MM.1S (cell line): ENCODE data around the gene SLC25A26.

Experiments used
- DNase-seq: peaks from one replicate; pipeline ENCODE4 v3.0.0-alpha.2; 2015
- H2AFZ ChIP-seq: fragments of 300-600 bp; sonication (generic); 2 replicates; pipeline ENCODE4 v1.6.0; 2016; ENCODE audit warnings: antibody characterized with exemption, low read length
- H3F3A ChIP-seq: fragments of 300-600 bp; sonication (generic); 2 replicates; pipeline ENCODE4 v1.6.1; 2016; ENCODE audit warnings: mild to moderate bottlenecking, antibody characterized with exemption, low read length, moderate library complexity, mixed read lengths; ENCODE audit not compliant: insufficient read depth
- H3K27ac ChIP-seq: fragments of 300-600 bp; sonication (generic); 2 replicates; pipeline ENCODE4 v1.5.1; 2016; ENCODE audit warnings: mild to moderate bottlenecking, low read length
- H3K27me3 ChIP-seq: fragments of 300-600 bp; sonication (generic); replicated peaks from 2 replicates; pipeline ENCODE4 v1.6.0; 2016; ENCODE audit warnings: low read length; ENCODE audit not compliant: insufficient read depth
- H3K36me3 ChIP-seq: fragments of 300-600 bp; sonication (generic); replicated peaks from 2 replicates; pipeline ENCODE4 v1.6.1; 2016; ENCODE audit warnings: mild to moderate bottlenecking, low read length, mixed read lengths; ENCODE audit not compliant: insufficient read depth
- H3K4me1 ChIP-seq: fragments of 300-600 bp; sonication (generic); 2 replicates; pipeline ENCODE4 v1.6.1; 2016; ENCODE audit warnings: low read length, mixed read lengths
- H3K4me2 ChIP-seq: fragments of 300-600 bp; sonication (generic); 2 replicates; pipeline ENCODE4 v1.6.0; 2016; ENCODE audit warnings: low read depth, low read length
- H3K4me3 ChIP-seq: fragments of 300-600 bp; sonication (generic); 2 replicates; pipeline ENCODE4 v1.5.1; 2016; ENCODE audit warnings: low read length, mixed read lengths
- H3K79me2 ChIP-seq: fragments of 300-600 bp; sonication (generic); 2 replicates; pipeline ENCODE4 v1.6.1; 2016; ENCODE audit warnings: mixed run types, low read length, mixed read lengths
- H3K9ac ChIP-seq: fragments of 300-600 bp; sonication (generic); 2 replicates; pipeline ENCODE4 v1.6.1; 2016; ENCODE audit warnings: low read length, mixed read lengths
- H3K9me2 ChIP-seq: fragments of 300-600 bp; sonication (generic); replicated peaks from 2 replicates; pipeline ENCODE4 v1.6.1; 2016; ENCODE audit warnings: mild to moderate bottlenecking, low read length, mixed read lengths; ENCODE audit not compliant: insufficient read depth
- H3K9me3 ChIP-seq: fragments of 300-600 bp; sonication (generic); replicated peaks from 2 replicates; pipeline ENCODE4 v1.6.1; 2016; ENCODE audit warnings: mild to moderate bottlenecking, low read length, mixed read lengths; ENCODE audit not compliant: insufficient read depth
- H4K20me1 ChIP-seq: fragments of 300-600 bp; sonication (generic); 2 replicates; pipeline ENCODE4 v1.6.1; 2016; ENCODE audit warnings: mild to moderate bottlenecking, low read length, moderate library complexity, mixed read lengths; ENCODE audit not compliant: insufficient read depth
- EZH2 ChIP-seq: fragments of 300-600 bp; sonication (generic); optimal IDR thresholded peaks from 2 replicates; pipeline ENCODE3; 2017; ENCODE audit warnings: low read depth, mild to moderate bottlenecking, antibody characterized with exemption, low read length, mixed read lengths
- EZH2phosphoT487 ChIP-seq: fragments of 300-600 bp; sonication (generic); IDR thresholded peaks from 2 replicates; pipeline ENCODE4 v1.6.1; 2018; ENCODE audit warnings: antibody characterized with exemption, low read length
- TF ChIP-seq, protein P1 (sequence below): fragments of 300-600 bp; sonication (generic); IDR thresholded peaks from 2 replicates; pipeline ENCODE4 v1.5.1; 2016; ENCODE audit warnings: antibody characterized with exemption, low read length, mixed read lengths

The SLC25A26 gene

DNA sequence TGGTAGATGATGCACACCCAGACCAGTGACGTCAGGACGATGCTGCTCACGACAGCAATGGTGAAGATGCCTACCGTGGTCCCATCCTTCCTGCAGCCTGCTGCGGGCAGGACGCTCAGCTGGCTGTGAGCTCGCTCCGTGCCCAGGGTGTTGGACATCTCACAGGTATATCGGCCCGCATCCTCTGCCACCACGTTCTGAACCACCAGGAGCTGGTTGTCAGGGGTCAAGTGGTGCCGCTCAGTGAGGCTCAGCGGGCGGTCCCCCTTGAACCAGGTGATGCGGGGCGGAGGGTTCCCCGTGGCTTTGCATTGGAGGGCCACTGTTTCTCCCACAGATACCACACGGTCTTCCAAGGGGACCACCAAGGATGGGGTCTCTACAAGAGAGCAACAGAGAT, 162.2 kb downstream of the SLC25A26 start:
- no peaks in the 10 kb centered on the region for H3K27me3 ChIP-seq
- no peaks in the 10 kb centered on the region for H3F3A ChIP-seq
- no peaks in the 10 kb centered on the region for H4K20me1 ChIP-seq
- no peak overlapping the region for H3K4me2 ChIP-seq
- H3K9me2 ChIP-seq, result no peaks in the 10 kb centered on the region
- H3K9me3 ChIP-seq, result no peaks in the 10 kb centered on the region
- peaks cover 15% of the 10 kb centered on the region for H3K36me3 ChIP-seq
- 0 out of 2 replicates have a peak, but pooled peaks cover 5% of the 10 kb centered on the region for H3K79me2 ChIP-seq
- H3K9ac ChIP-seq, result no peak overlapping the region
- H2AFZ ChIP-seq, result no peak overlapping the region
- no peaks in the 10 kb centered on the region for H3K4me1 ChIP-seq
- TF ChIP-seq EZH2 (no peak), EZH2phosphoT487 (no peak)
- TF ChIP-seq, protein P1, sequence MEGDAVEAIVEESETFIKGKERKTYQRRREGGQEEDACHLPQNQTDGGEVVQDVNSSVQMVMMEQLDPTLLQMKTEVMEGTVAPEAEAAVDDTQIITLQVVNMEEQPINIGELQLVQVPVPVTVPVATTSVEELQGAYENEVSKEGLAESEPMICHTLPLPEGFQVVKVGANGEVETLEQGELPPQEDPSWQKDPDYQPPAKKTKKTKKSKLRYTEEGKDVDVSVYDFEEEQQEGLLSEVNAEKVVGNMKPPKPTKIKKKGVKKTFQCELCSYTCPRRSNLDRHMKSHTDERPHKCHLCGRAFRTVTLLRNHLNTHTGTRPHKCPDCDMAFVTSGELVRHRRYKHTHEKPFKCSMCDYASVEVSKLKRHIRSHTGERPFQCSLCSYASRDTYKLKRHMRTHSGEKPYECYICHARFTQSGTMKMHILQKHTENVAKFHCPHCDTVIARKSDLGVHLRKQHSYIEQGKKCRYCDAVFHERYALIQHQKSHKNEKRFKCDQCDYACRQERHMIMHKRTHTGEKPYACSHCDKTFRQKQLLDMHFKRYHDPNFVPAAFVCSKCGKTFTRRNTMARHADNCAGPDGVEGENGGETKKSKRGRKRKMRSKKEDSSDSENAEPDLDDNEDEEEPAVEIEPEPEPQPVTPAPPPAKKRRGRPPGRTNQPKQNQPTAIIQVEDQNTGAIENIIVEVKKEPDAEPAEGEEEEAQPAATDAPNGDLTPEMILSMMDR, result no peak
- no peak overlapping the region for H3K27ac ChIP-seq
- H3K4me3 ChIP-seq, result no peak overlapping the region
- DNase-seq, result no peak

DNA sequence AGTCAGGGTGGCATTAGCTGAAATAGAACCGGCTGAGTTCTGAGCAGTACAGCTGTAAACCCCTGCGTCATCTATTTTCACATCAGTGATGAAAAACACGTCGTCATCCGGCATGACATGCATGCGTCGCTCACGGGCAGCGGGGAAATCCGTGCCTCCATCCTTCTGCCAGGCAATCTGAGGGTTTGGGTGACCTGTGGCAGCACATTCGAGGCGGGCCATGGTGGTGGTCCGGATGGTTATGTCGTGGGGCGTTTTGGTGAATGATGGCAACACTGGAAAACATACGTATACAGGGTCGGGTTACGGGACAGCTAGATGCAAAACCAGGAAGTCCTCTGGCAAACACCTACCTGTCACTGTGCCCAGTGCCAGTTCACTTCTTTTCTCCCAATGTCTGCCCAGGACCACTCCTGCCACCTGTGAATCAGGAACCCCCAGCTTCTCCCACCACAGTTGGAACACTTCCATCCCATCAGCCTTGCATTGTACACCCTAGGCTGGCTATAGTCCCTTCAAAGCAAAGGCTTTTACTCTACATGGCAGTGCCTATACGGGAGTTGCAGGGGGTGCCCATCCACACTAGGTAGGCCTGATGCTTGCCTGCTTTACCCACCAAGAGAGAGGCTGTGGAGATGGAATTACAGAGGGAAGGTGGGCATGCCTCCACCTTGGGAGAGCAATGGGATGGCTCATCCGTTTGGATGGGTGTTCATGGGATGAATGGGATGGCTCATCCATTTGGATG, 163.4 kb downstream of the SLC25A26 start:
- Histone ChIP-seq H3K79me2 (0 out of 2 replicates have a peak, but pooled peaks cover 5% of the 10 kb centered on the region), H3K27ac (no peak overlapping the region), H3K27me3 (no peaks in the 10 kb centered on the region), H3F3A (no peaks in the 10 kb centered on the region), H3K9me3 (no peaks in the 10 kb centered on the region), H3K9ac (no peak overlapping the region), H3K36me3 (peaks cover 15% of the 10 kb centered on the region), H3K4me3 (no peak overlapping the region), H3K4me2 (no peak overlapping the region), H4K20me1 (no peaks in the 10 kb centered on the region), H3K9me2 (no peaks in the 10 kb centered on the region), H2AFZ (no peak overlapping the region), H3K4me1 (no peaks in the 10 kb centered on the region)
- TF ChIP-seq EZH2 (no peak), EZH2phosphoT487 (no peak)
- TF ChIP-seq, protein P1, result no peak
- no peak for DNase-seq

DNA sequence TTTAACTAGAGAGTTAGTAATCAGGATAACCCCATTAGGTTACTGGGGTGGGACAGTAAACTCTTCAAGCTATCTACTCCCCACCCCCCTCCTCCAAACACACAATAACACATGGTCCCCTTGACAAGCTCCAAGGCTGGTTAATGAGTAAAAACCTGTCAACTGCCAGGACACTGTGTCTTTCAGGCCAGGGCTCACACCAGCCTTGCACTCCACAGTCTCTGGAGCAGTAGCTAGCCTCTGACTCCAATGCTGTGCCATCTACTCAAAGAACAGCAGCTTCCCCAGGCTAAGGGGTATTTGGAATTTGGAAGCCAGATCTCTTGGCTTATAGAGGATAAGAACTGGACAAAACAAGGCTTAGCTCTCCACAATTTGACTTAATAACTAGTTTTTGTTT, 164.3 kb downstream of the SLC25A26 start:
- H3K4me3 ChIP-seq, result no peak overlapping the region
- H3K27me3 ChIP-seq, result no peaks in the 10 kb centered on the region
- no peak overlapping the region for H3K4me2 ChIP-seq
- no peak overlapping the region for H3K27ac ChIP-seq
- H3K4me1 ChIP-seq, result no peaks in the 10 kb centered on the region; the same call in 1 of the 2 replicates
- H3K36me3 ChIP-seq, result peaks cover 15% of the 10 kb centered on the region
- H2AFZ ChIP-seq, result no peak overlapping the region
- no peak overlapping the region for H3K9ac ChIP-seq
- TF ChIP-seq, protein P1, result no peak
- TF ChIP-seq EZH2phosphoT487 (no peak), EZH2 (no peak)
- H3F3A ChIP-seq, result 0 out of 2 replicates have a peak, but pooled peaks cover 5% of the 10 kb centered on the region
- H3K9me3 ChIP-seq, result no peaks in the 10 kb centered on the region
- H3K9me2 ChIP-seq, result no peaks in the 10 kb centered on the region
- 0 out of 2 replicates have a peak, but pooled peaks cover 5% of the 10 kb centered on the region for H3K79me2 ChIP-seq
- no peak for DNase-seq
- no peaks in the 10 kb centered on the region for H4K20me1 ChIP-seq
